Measurements from ENCODE around the gene RHOT2. TPM values are rescaled to one million over a fixed set of nuclear protein-coding genes. Genes with fewer than 3 reads are reported as not detected.

The RHOT2 gene
- total RNA-seq, 2 experiments from 2014 or later, result 110 TPM

DNA sequence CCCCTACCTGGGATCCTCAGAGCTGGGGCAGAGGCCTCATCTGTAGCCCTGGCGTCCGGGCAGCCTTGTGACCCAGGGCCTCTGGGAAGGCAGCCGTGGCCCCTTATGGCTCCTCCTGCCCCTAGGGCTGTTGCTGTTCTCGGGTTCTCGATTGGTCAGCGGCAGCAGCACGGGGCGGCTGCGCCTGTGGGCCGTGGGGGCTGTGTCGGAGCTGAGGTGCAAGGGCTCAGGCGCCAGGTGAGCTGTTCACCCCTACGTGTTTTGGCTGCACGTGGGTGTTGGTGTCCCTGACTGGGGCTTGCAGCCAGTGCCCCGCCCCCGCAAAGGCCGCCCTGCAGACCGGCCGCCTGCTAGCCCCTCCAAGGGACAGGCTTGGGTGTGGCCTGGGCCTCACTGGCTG lies 5.8 kb upstream of the RHOT2 start:
- intact Hi-C loops (cut with micrococcal nuclease), result loop anchor here (10.0 kb wide), 1 partner anchor 77 kb away; no protein-coding TSS in a partner anchor
- no peaks in the 10 kb centered on the region for H3K9me3 Mint-ChIP-seq
- POLR2A ChIA-PET, result interaction anchor here (0.7 to 4.6 kb wide), 6 partner anchors 13 to 66 kb away, joined by 3 to 28 read pairs (median 4); partner anchors contain the start of genes JMJD8, METTL26, RHBDL1 and WDR90
- TF ChIP-seq, protein P1, sequence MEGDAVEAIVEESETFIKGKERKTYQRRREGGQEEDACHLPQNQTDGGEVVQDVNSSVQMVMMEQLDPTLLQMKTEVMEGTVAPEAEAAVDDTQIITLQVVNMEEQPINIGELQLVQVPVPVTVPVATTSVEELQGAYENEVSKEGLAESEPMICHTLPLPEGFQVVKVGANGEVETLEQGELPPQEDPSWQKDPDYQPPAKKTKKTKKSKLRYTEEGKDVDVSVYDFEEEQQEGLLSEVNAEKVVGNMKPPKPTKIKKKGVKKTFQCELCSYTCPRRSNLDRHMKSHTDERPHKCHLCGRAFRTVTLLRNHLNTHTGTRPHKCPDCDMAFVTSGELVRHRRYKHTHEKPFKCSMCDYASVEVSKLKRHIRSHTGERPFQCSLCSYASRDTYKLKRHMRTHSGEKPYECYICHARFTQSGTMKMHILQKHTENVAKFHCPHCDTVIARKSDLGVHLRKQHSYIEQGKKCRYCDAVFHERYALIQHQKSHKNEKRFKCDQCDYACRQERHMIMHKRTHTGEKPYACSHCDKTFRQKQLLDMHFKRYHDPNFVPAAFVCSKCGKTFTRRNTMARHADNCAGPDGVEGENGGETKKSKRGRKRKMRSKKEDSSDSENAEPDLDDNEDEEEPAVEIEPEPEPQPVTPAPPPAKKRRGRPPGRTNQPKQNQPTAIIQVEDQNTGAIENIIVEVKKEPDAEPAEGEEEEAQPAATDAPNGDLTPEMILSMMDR (IDR thresholded peaks at IDR 0.05), result no peak
- CTCF ChIA-PET, result interaction anchor here (1.2 kb wide), 1 partner anchor 58 kb away, joined by 3 read pairs; no protein-coding TSS in a partner anchor
- peaks cover 7% of the 10 kb centered on the region for H3K4me1 Mint-ChIP-seq (ENCODE audit: low read depth)
- ATAC-seq (no peak), DNase-seq (no peak)
- H3K4me3 Mint-ChIP-seq, result no peak overlapping the region
- no peak overlapping the region for H3K27ac Mint-ChIP-seq
- no peaks in the 10 kb centered on the region for H3K27me3 Mint-ChIP-seq
- H3K36me3 Mint-ChIP-seq (ENCODE audit: low read depth), result peaks cover 10% of the 10 kb centered on the region

DNA sequence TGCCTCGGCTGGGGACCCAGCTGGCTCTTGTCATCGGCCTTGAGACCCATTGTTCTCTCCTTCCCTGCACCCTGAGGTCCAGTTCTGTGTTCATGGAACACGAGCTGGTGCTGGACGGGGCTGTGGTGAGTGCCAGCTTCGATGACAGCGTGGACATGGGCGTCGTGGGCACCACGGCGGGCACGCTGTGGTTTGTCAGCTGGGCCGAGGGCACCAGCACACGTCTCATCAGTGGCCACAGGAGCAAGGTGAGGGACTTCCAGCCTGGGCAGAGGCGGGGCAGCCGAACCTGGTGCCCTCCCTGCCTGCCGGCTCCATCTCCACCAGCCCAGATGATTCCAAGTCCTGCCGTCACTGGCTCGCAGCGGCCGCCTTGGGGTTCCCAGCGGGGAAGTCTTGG lies 5.3 kb upstream of the RHOT2 start:
- DNase-seq (no peak), ATAC-seq (no peak)
- H3K36me3 Mint-ChIP-seq (ENCODE audit: low read depth), result peaks cover 10% of the 10 kb centered on the region
- H3K9me3 Mint-ChIP-seq, result no peaks in the 10 kb centered on the region
- H3K27me3 Mint-ChIP-seq, result no peaks in the 10 kb centered on the region
- POLR2A ChIA-PET, result interaction anchor here (0.8 to 4.6 kb wide), 5 partner anchors 13 to 26 kb away, joined by 3 to 28 read pairs (median 4); partner anchors contain the start of genes JMJD8, METTL26, RHBDL1 and WDR90
- no peak overlapping the region for H3K4me3 Mint-ChIP-seq
- no peak overlapping the region for H3K27ac Mint-ChIP-seq
- intact Hi-C loops (cut with micrococcal nuclease), result loop anchor here (10.0 kb wide), 1 partner anchor 78 kb away; no protein-coding TSS in a partner anchor
- TF ChIP-seq, protein P1 (IDR thresholded peaks at IDR 0.05), result no peak
- H3K4me1 Mint-ChIP-seq (ENCODE audit: low read depth), result peaks cover 11% of the 10 kb centered on the region
- CTCF ChIA-PET, result interaction anchor here (1.2 kb wide), 1 partner anchor 58 kb away, joined by 3 read pairs; no protein-coding TSS in a partner anchor

DNA sequence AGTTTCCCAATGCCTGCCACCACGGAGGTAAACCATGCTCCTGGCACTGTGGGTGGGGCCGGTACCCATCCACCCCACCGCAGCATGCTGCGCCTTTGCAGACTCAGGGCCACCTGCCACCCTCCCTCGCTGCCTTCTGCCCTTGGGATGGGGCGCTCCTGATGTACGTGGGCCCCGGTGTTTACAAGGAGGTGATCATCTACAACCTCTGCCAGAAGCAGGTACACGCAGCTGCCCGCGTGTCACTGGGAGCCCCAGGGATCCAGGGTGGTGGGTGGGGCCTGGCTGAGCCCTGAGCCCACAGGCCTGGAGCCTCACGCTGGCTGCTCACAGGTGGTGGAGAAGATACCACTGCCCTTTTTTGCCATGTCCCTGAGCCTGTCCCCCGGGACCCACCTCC lies 1.4 kb upstream of the RHOT2 start:
- H3K36me3 Mint-ChIP-seq (ENCODE audit: low read depth), result peaks cover 12% of the 10 kb centered on the region
- H3K9me3 Mint-ChIP-seq, result no peaks in the 10 kb centered on the region
- no peaks in the 10 kb centered on the region for H3K27me3 Mint-ChIP-seq
- no peak for DNase-seq
- no peak overlapping the region for H3K4me3 Mint-ChIP-seq
- H3K4me1 Mint-ChIP-seq (ENCODE audit: low read depth), result peaks cover 9% of the 10 kb centered on the region
- POLR2A ChIA-PET, result interaction anchor here (0.6 to 1.2 kb wide), 3 partner anchors 9 to 12 kb away, joined by 3 read pairs; partner anchors contain the start of gene RHBDL1
- ATAC-seq, result no peak
- TF ChIP-seq, protein P1 (IDR thresholded peaks at IDR 0.05), result no peak
- intact Hi-C loops (cut with micrococcal nuclease), result loop anchor here (10.0 kb wide), 1 partner anchor 82 kb away; no protein-coding TSS in a partner anchor
- H3K27ac Mint-ChIP-seq, result no peak overlapping the region
- CTCF ChIA-PET, result interaction anchor here (1.1 to 2.7 kb wide), 4 partner anchors 9 to 54 kb away, joined by 3 to 9 read pairs (median 3); partner anchors contain the start of genes METRN and RHBDL1

DNA sequence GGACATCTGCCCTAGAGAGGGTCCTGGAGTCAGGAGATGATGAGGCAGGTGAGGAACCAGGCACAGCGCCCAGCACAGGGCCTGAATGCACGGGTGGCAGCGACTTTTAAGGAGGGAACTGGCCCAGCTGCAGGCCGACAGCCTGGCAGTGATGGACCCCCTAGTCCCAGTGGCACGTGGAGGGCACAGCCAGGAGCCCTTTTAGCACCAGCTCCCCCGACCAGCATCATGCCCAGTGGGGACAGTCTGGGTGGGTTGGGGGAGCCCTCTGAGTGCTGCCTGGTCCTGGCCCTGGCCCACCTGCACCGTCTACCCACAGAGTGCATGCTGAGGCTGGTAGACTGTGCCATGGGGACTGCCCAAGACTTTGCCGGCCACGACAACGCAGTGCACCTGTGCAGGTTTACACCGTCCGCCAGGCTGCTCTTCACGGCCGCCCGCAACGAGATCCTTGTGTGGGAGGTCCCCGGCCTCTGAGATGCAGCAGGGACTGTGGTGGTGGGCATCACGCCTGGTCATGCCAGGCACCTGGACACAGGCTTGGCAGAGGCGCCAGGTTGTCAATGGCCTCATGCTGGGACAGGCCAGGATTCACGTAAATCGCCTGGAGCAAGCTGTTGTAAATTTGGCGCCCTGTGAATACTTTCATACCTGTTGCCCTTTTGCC lies 686 bp upstream of the RHOT2 start:
- no peak for ATAC-seq
- Mint-ChIP-seq H3K9me3 (no peaks in the 10 kb centered on the region), H3K27ac (peak overlapping the region; percentile 84), H3K36me3 (ENCODE audit: low read depth) (peaks cover 12% of the 10 kb centered on the region), H3K4me3 (peak overlapping the region; percentile 75), H3K4me1 (ENCODE audit: low read depth) (peaks cover 9% of the 10 kb centered on the region), H3K27me3 (no peaks in the 10 kb centered on the region)
- intact Hi-C loops (cut with micrococcal nuclease), result loop anchor here (10.0 kb wide), 1 partner anchor 82 kb away; no protein-coding TSS in a partner anchor
- TF ChIP-seq, protein P1 (IDR thresholded peaks at IDR 0.05), result no peak
- ChIA-PET CTCF (interaction anchor here (0.8 to 2.7 kb wide), 10 partner anchors 8 to 53 kb away, joined by 3 to 9 read pairs (median 3); partner anchors contain the start of genes METRN, RHBDL1 and WDR90), POLR2A (interaction anchor here (0.5 to 2.7 kb wide), 9 partner anchors 9 to 54 kb away, joined by 3 to 11 read pairs (median 3); partner anchors contain the start of genes RHBDL1, STUB1 and WDR90)
- no peak for DNase-seq

All from activated CD8-positive, alpha-beta T cell treated with anti-CD3 and anti-CD28 coated beads for 36 hours (primary cell).